OCI-LY7 (cell line): ENCODE data around the gene ACBD6. TPM values are rescaled to one million over a fixed set of nuclear protein-coding genes. Genes with fewer than 3 reads are reported as not detected.

Experiments
- BruUV-seq: library from RNA; stranded (reverse); fragments of 400-500 nt; replicated peaks from 2 replicates; lab custom pipeline; 2021; lab: Mats Ljungman, UMichigan
- CTCF ChIA-PET: fragments of 300-600 bp; sonication (Branson Sonifier 250); formaldehyde crosslinking; loops from one replicate; lab custom pipeline; 2022; ENCODE audit warnings: antibody characterized with exemption; ENCODE audit not compliant: unreplicated experiment; lab: Charles Lee
- POLR2A ChIA-PET: fragments of 300-600 bp; sonication (Branson Sonifier 250); formaldehyde crosslinking; loops from one replicate; lab custom pipeline; 2022; ENCODE audit warnings: antibody characterized with exemption; lab: Charles Lee
- DNase-seq: peaks from one replicate; pipeline ENCODE4 v3.0.0-alpha.2; 2015; ENCODE audit warnings: low spot score
- H2AFZ ChIP-seq: fragments of 200-600 bp; sonication (generic), shearing (Covaris generic); 2 replicates; pipeline ENCODE4 v1.6.1; 2014; ENCODE audit warnings: mild to moderate bottlenecking, antibody characterized with exemption, low read length, moderate library complexity
- H3K27ac ChIP-seq: fragments of 200-600 bp; sonication (generic); 2 replicates; pipeline ENCODE4 v1.5.1; 2014; ENCODE audit warnings: mixed run types, low read depth, mild to moderate bottlenecking, moderate library complexity, low read length, inconsistent platforms; ENCODE audit not compliant: poor library complexity, severe bottlenecking
- H3K36me3 ChIP-seq: fragments of 200-600 bp; sonication (generic); 2 replicates; pipeline ENCODE4 v1.6.1; 2014; ENCODE audit warnings: mild to moderate bottlenecking, antibody characterized with exemption, low read length, moderate library complexity, mixed read lengths; ENCODE audit not compliant: insufficient read depth
- H3K4me1 ChIP-seq: fragments of 200-600 bp; sonication (generic); 2 replicates; pipeline ENCODE4 v1.5.1; 2014; ENCODE audit warnings: mild to moderate bottlenecking, low read length; ENCODE audit not compliant: insufficient read depth, poor library complexity, severe bottlenecking
- H3K4me2 ChIP-seq: fragments of 200-600 bp; sonication (generic); 2 replicates; pipeline ENCODE4 v1.6.1; 2014; ENCODE audit warnings: mild to moderate bottlenecking, low read length
- H3K4me3 ChIP-seq: fragments of 200-600 bp; sonication (generic); 2 replicates; pipeline ENCODE4 v1.5.1; 2014; ENCODE audit warnings: mild to moderate bottlenecking, low read depth, low read length; ENCODE audit not compliant: poor library complexity, severe bottlenecking
- H3K79me2 ChIP-seq: fragments of 200-600 bp; sonication (generic); 2 replicates; pipeline ENCODE4 v1.6.1; 2016; ENCODE audit warnings: low read depth, mild to moderate bottlenecking, low read length, moderate library complexity, mixed read lengths; ENCODE audit not compliant: insufficient read depth
- H3K9me2 ChIP-seq: fragments of 200-600 bp; sonication (generic); 2 replicates; pipeline ENCODE4 v1.6.1; 2016; ENCODE audit warnings: mild to moderate bottlenecking, low read length, mixed read lengths; ENCODE audit not compliant: insufficient read depth
- H3K9me3 ChIP-seq: fragments of 200-600 bp; sonication (generic); 2 replicates; pipeline ENCODE4 v1.6.1; 2014; ENCODE audit warnings: mild to moderate bottlenecking, mixed run types, low read length, mixed read lengths
- H4K20me1 ChIP-seq: fragments of 200-600 bp; sonication (generic); 2 replicates; pipeline ENCODE4 v1.6.1; 2014; ENCODE audit warnings: mild to moderate bottlenecking, antibody characterized with exemption, low read length, moderate library complexity, mixed read lengths; ENCODE audit not compliant: insufficient read depth
- EZH2phosphoT487 ChIP-seq: fragments of 200-600 bp; sonication (generic); IDR thresholded peaks from 2 replicates; pipeline ENCODE4 v1.6.1; 2018; ENCODE audit warnings: low read depth, borderline replicate concordance, mild to moderate bottlenecking, mixed run types, antibody characterized with exemption, low read length, moderate library complexity, mixed read lengths
- intact Hi-C: fragments of 100-400 bp; cut with micrococcal nuclease; formaldehyde crosslinking; loops from one replicate; pipeline ENCODE4 v1.10.0; 2022; ENCODE audit not compliant: unreplicated experiment
- total RNA-seq, 2 experiments: library from RNA; depleted of rRNA in 1 of 2; stranded (reverse); fragments of >200 nt in 1 of 2; shearing (Covaris generic) in 1 of 2; gene quantifications; 2 replicates each; pipeline ENCODE4 v1.2.3, GENCODE V29; 2014 to 2022
- TF ChIP-seq, protein P1 (sequence below): fragments of 200-600 bp; sonication (generic); conservative IDR thresholded peaks from 2 replicates; pipeline ENCODE4 v1.5.1; 2014; ENCODE audit warnings: mild to moderate bottlenecking, antibody characterized with exemption, low read length, moderate library complexity, mixed read lengths

Gene ACBD6
- total RNA-seq, 2 experiments from 2014 or later: 61.2 to 78.4 TPM

DNA sequence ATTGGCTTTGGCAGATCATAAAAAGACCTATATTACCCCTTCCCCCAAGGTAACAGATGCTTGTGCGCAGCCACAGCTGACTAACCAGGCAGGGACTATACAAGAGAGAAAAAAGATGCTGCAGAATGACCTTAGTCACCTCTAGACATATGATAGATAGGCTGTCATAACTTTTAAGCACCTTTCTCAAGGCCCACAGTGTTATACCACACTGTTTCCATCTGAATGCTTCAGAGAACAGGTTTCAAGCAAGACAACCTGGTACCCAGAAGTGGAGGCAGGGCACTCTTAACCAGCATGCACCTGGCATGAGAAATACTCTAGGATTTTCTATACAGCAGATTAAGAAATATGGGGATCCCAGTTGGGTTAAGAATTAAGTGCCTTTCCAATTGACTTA, 43.6 kb upstream of the ACBD6 start:
- H3K36me3 ChIP-seq: no peaks in the 10 kb centered on the region
- TF ChIP-seq, protein P1, sequence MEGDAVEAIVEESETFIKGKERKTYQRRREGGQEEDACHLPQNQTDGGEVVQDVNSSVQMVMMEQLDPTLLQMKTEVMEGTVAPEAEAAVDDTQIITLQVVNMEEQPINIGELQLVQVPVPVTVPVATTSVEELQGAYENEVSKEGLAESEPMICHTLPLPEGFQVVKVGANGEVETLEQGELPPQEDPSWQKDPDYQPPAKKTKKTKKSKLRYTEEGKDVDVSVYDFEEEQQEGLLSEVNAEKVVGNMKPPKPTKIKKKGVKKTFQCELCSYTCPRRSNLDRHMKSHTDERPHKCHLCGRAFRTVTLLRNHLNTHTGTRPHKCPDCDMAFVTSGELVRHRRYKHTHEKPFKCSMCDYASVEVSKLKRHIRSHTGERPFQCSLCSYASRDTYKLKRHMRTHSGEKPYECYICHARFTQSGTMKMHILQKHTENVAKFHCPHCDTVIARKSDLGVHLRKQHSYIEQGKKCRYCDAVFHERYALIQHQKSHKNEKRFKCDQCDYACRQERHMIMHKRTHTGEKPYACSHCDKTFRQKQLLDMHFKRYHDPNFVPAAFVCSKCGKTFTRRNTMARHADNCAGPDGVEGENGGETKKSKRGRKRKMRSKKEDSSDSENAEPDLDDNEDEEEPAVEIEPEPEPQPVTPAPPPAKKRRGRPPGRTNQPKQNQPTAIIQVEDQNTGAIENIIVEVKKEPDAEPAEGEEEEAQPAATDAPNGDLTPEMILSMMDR: no peak
- no peak for TF ChIP-seq EZH2phosphoT487
- H3K4me3 ChIP-seq: no peak overlapping the region
- H3K4me2 ChIP-seq: no peak overlapping the region
- ChIA-PET POLR2A (interaction anchor here (0.6 kb wide), 1 partner anchor 1158 kb away, joined by 3 read pairs; no protein-coding TSS in a partner anchor), CTCF (no interaction called here)
- no peaks in the 10 kb centered on the region for H3K9me3 ChIP-seq
- BruUV-seq: no TSS peak
- no peak overlapping the region for H3K27ac ChIP-seq
- no peaks in the 10 kb centered on the region for H4K20me1 ChIP-seq
- H3K4me1 ChIP-seq: no peaks in the 10 kb centered on the region
- H3K9me2 ChIP-seq: no peaks in the 10 kb centered on the region
- no peak overlapping the region for H2AFZ ChIP-seq
- intact Hi-C loops: no loop called here
- DNase-seq: no peak
- no peaks in the 10 kb centered on the region for H3K79me2 ChIP-seq

DNA sequence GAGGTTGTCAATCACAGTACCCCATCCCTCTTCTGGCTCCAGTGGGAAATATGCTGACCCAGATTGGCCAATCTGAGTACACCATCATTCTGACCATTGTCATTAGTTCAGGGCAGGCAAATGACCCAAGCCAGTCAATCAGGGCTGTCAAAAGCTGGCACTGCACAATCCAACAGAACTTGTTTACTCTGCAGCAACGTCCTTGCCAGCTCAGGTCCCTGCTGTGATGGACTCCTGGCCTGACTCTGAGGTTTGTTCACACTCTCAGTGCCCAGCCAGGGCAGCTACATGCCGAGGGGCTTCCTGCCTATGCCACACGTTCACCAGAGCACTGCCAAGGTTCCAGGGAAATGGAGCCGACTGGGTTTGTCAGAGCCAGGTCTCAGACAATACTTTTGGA, 41.7 kb upstream of the ACBD6 start:
- H3K79me2 ChIP-seq: no peaks in the 10 kb centered on the region
- H2AFZ ChIP-seq: no peak overlapping the region
- H3K4me1 ChIP-seq: no peaks in the 10 kb centered on the region
- no peak overlapping the region for H3K4me2 ChIP-seq
- no peak overlapping the region for H3K27ac ChIP-seq
- intact Hi-C loops: no loop called here
- H3K4me3 ChIP-seq: no peak overlapping the region
- BruUV-seq: no TSS peak
- no peak for DNase-seq
- no peaks in the 10 kb centered on the region for H3K36me3 ChIP-seq
- H3K9me2 ChIP-seq: no peaks in the 10 kb centered on the region
- ChIA-PET POLR2A (no interaction called here), CTCF (no interaction called here)
- no peaks in the 10 kb centered on the region for H4K20me1 ChIP-seq
- H3K9me3 ChIP-seq: no peaks in the 10 kb centered on the region
- TF ChIP-seq EZH2phosphoT487: no peak
- TF ChIP-seq, protein P1: no peak

DNA sequence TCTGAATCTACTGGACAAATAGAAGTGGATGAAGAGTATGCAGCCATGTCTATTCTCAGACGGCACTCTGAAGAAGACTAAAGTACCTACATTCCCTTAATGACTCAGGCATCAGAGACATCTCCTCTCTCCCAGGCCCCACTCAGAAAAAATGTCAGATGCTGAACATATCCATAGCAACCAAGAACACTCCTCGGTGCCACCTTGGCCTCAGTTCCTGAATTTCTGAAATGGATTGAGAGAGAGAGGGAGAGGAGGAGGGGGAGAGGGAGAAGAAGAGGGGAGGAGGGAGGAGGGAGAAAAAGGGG, 40.4 kb upstream of the ACBD6 start:
- Histone ChIP-seq H3K9me2 (no peaks in the 10 kb centered on the region), H3K36me3 (no peaks in the 10 kb centered on the region), H3K4me2 (no peak overlapping the region), H3K79me2 (no peaks in the 10 kb centered on the region), H2AFZ (no peak overlapping the region), H3K4me1 (no peaks in the 10 kb centered on the region), H3K9me3 (no peaks in the 10 kb centered on the region), H3K4me3 (no peak overlapping the region), H3K27ac (no peak overlapping the region), H4K20me1 (no peaks in the 10 kb centered on the region)
- DNase-seq: no peak
- TF ChIP-seq, protein P1: no peak
- no peak for TF ChIP-seq EZH2phosphoT487
- intact Hi-C loops: no loop called here
- ChIA-PET POLR2A (no interaction called here), CTCF (no interaction called here)
- no TSS peak for BruUV-seq
